Left ventricle myocardium inferior (tissue), 1 donor: ENCODE data around the gene CALCOCO2. TPM values are rescaled to one million over a fixed set of nuclear protein-coding genes. Genes with fewer than 3 reads are reported as not detected.
A peak's percentile ranks its signal among the peaks of the same experiment; 100 is the strongest.

Experiments
- DNase-seq: peaks from one replicate; pipeline ENCODE4 v3.0.0-alpha.2; 2020
- H3K27ac ChIP-seq: fragments of 200-600 bp; replicated peaks from 2 replicates; pipeline ENCODE4 v1.8.0; 2021
- H3K27me3 ChIP-seq: fragments of 200-600 bp; 2 replicates; pipeline ENCODE4 v1.8.0; 2021; ENCODE audit warnings: low read depth
- H3K36me3 ChIP-seq: fragments of 200-600 bp; 2 replicates; pipeline ENCODE4 v1.8.0; 2021
- H3K4me1 ChIP-seq: fragments of 200-600 bp; 2 replicates; pipeline ENCODE4 v1.8.0; 2021
- H3K4me3 ChIP-seq: fragments of 200-600 bp; 2 replicates; pipeline ENCODE4 v1.8.0; 2021; ENCODE audit warnings: mild to moderate bottlenecking, moderate library complexity
- H3K9me3 ChIP-seq: fragments of 200-600 bp; replicated peaks from 2 replicates; pipeline ENCODE4 v1.8.0; 2021
- CTCF ChIP-seq: fragments of 200-600 bp; IDR thresholded peaks from 2 replicates; pipeline ENCODE4 v1.8.0; 2021; ENCODE audit warnings: antibody characterized with exemption, mild to moderate bottlenecking, borderline replicate concordance
- intact Hi-C: fragments of 100-400 bp; cut with micrococcal nuclease; formaldehyde crosslinking; loops from one replicate; pipeline ENCODE4 v1.11.0; 2022
- total RNA-seq: library from RNA; stranded (reverse); fragmentation: NEBNext Ultra II Directional; extraction: Animal tissue kit (Norgen Biotek cat#: 25700); gene quantifications from one replicate; pipeline ENCODE4 v1.2.1, GENCODE V29; 2021
- donor health status: DM: no; HTN: yes; CAD: no; lungs with severe emphysema.

CALCOCO2 gene
- total RNA-seq, 1 donor from 2014 or later = 312 TPM

DNA sequence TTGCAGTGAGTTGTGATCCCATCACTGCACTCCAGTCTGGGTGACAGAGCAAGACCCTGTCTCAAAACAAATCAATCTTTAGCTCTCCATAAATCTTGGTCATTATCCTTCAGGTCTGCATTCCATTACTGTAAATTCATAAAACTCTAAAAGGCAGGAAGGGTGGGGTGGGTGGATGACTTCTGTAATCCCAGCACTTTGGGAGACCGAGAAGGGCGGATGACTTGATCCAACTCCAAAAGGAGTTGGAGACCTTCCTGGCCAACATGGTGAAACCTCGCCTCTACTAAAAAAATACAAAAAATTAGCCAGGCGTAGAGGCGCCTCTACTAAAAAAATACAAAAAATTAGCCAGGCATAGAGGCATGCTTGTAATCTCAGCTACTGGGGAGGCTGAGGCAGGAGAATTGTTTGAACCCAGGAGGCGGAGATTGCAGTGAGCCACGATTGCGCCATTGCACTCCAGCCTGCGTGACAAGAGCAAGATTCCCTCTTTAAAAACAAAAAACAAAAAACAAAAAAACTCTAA, 75.2 kb downstream of the CALCOCO2 start:
- no peak overlapping the region for H3K4me3 ChIP-seq
- intact Hi-C loops = no loop called here
- H3K27ac ChIP-seq = no peak overlapping the region
- H3K4me1 ChIP-seq = peaks cover 27% of the 10 kb centered on the region
- no peak for TF ChIP-seq CTCF
- H3K27me3 ChIP-seq = no peaks in the 10 kb centered on the region
- peaks cover 3% of the 10 kb centered on the region for H3K36me3 ChIP-seq
- no peak for DNase-seq
- H3K9me3 ChIP-seq = no peaks in the 10 kb centered on the region

DNA sequence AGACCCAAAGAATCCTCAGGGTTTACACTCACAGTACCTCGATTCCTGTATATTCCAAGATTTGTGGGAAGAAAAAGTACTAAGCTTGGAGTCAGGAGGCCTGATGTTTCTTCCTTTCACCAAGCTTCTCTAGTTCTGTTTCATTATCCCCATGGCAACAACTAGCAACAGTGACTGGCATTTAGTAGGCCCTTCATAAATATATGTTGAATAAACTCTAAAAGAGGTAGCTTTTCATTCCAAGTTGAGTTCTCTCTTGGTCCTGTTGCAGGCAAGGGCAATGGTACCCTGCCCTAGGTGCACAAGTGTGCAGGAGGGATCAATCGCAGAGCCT, 76.8 kb downstream of the CALCOCO2 start:
- intact Hi-C loops = no loop called here
- H3K27ac ChIP-seq = peak overlapping the region; percentile 94

DNA sequence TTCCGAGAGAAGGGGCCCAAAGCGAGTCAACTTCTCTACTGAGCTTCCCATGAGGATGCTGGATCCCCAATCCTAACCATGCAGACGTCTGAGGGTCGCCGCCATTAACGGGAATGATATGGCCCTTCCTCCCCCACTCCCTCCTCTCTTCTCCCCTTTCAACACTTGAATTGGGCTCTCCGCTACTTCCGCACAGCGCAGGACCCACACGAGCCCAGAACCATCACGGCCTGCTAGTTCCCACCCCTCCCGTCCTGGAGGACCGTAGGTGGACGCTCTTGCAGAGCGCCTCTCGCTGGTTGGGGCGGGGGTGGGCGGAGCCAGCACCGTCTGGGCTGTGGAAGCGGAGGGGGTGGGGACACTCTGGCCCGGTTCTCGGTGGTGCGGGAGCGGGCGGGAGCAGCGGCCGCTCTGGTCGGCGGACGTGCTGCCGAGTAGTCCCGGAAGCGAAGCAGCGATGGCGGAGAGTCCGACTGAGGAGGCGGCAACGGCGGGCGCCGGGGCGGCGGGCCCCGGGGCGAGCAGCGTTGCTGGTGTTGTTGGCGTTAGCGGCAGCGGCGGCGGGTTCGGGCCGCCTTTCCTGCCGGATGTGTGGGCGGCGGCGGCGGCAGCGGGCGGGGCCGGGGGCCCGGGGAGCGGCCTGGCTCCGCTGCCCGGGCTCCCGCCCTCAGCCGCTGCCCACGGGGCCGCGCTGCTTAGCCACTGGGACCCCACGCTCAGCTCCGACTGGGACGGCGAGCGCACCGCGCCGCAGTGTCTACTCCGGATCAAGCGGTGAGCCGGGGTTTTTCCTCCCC, 77.4 kb downstream of the CALCOCO2 start, which contains the start of gene UBE2Z:
TSS of gene UBE2Z (plus strand) at position 361 of the 797 bp plus-strand sequence. CDS start at position 458, 97 bp downstream.
- Histone ChIP-seq H3K27ac (peak within 1 kb of the TSS; percentile 94), H3K9me3 (no peaks in the 10 kb centered on the region), H3K36me3 (peaks cover 19% of the 10 kb centered on the region), H3K4me3 (peak within 1 kb of the TSS; percentile 92), H3K4me1 (peaks cover 38% of the 10 kb centered on the region), H3K27me3 (no peaks in the 10 kb centered on the region)
- peak; percentile 95 for DNase-seq
- intact Hi-C loops = no loop called here
- peak; percentile 17 for TF ChIP-seq CTCF

More for the DNA sequence above, 76.8 kb downstream of the CALCOCO2 start:
- H3K27me3 ChIP-seq = no peaks in the 10 kb centered on the region
- H3K4me1 ChIP-seq = peaks cover 38% of the 10 kb centered on the region
- peak overlapping the region; percentile 92 for H3K4me3 ChIP-seq
- DNase-seq = no peak
- TF ChIP-seq CTCF = no peak
- H3K9me3 ChIP-seq = no peaks in the 10 kb centered on the region
- peaks cover 14% of the 10 kb centered on the region for H3K36me3 ChIP-seq

GRCh38 chr17:48908853-48909394, 78.1 kb downstream of the CALCOCO2 start:
- Histone ChIP-seq H3K4me3 (peak overlapping the region; percentile 92), H3K27me3 (no peaks in the 10 kb centered on the region), H3K27ac (peak overlapping the region; percentile 94), H3K9me3 (no peaks in the 10 kb centered on the region), H3K36me3 (peaks cover 26% of the 10 kb centered on the region), H3K4me1 (peaks cover 38% of the 10 kb centered on the region)
- DNase-seq = peak; percentile 80
- no peak for TF ChIP-seq CTCF
- intact Hi-C loops = no loop called here

DNA sequence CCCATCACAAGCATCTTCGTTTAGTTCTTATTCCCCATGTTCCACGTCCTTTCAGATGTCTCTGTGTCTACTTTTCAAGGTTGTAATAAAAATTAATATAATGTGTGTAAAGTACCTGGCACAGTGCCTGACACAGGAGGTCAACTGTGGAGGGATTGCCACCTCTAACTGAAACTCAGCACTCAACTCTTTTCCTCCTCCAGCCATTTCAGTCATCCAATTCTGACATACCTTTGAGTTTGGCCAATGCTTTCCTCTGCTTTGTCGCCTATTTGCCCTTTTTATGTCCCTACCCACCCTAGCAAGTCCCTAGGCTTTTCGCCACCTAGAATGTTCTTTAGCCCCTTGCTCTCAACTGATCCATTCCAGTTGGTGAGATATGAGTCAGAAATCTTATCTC, 78.9 kb downstream of the CALCOCO2 start:
- Histone ChIP-seq H3K9me3 (no peaks in the 10 kb centered on the region), H3K27ac (peak overlapping the region; percentile 94), H3K36me3 (peaks cover 26% of the 10 kb centered on the region), H3K4me1 (peaks cover 41% of the 10 kb centered on the region), H3K27me3 (no peaks in the 10 kb centered on the region), H3K4me3 (peak overlapping the region; percentile 92)
- intact Hi-C loops = no loop called here
- TF ChIP-seq CTCF = no peak
- DNase-seq = no peak
